Smooth muscle cell of the brain vasculature (primary cell): Measurements from ENCODE around the gene SLC35F3.
A peak's percentile ranks its signal among the peaks of the same experiment; 100 is the strongest.
"Not testable (repeated sequence)": the region's sequence is repeated elsewhere in the genome, so short reads cannot be mapped to it uniquely, and the experiment has no call there.

ENCODE experiments used
- DNase-seq: peaks from one replicate; pipeline ENCODE4 v3.0.0-alpha.2; 2012; ENCODE audit warnings: low read depth, low spot score

The SLC35F3 gene

GRCh38 chr1:234141006-234141405, 236.5 kb downstream of the SLC35F3 start:
- DNase-seq: no peak

- DNase-seq: no peak
Measured at GRCh38 chr1:234143681-234144080, 239.2 kb downstream of the SLC35F3 start.

GRCh38 chr1:234144901-234145300, 240.4 kb downstream of the SLC35F3 start:
- DNase-seq: no peak

- DNase-seq: no peak
Measured at GRCh38 chr1:234148350-234148749, 243.9 kb downstream of the SLC35F3 start.

- DNase-seq: no peak
Measured at GRCh38 chr1:234148816-234149215, 244.3 kb downstream of the SLC35F3 start.

- DNase-seq: no peak
Measured at GRCh38 chr1:234149217-234149616, 244.7 kb downstream of the SLC35F3 start.

- DNase-seq: no peak
Measured at GRCh38 chr1:234150892-234151291, 246.4 kb downstream of the SLC35F3 start.

GRCh38 chr1:234152344-234152743, 247.9 kb downstream of the SLC35F3 start:
- DNase-seq: not testable (repeated sequence)

- peak; percentile 23 for DNase-seq
Measured at GRCh38 chr1:234154320-234155251, 250.1 kb downstream of the SLC35F3 start.

GRCh38 chr1:234162661-234163060, 258.2 kb downstream of the SLC35F3 start:
- DNase-seq: no peak

GRCh38 chr1:234163267-234163919, 258.9 kb downstream of the SLC35F3 start:
- DNase-seq: no peak

- DNase-seq: no peak
Measured at GRCh38 chr1:234164098-234164709, 259.7 kb downstream of the SLC35F3 start.

GRCh38 chr1:234168061-234168724, 263.7 kb downstream of the SLC35F3 start:
- DNase-seq: no peak

GRCh38 chr1:234169161-234169849, 264.8 kb downstream of the SLC35F3 start:
- DNase-seq: no peak

- DNase-seq: no peak
Measured at GRCh38 chr1:234170067-234170466, 265.6 kb downstream of the SLC35F3 start.

GRCh38 chr1:234170622-234171021, 266.1 kb downstream of the SLC35F3 start:
- no peak for DNase-seq

- DNase-seq: no peak
Measured at GRCh38 chr1:234173968-234174367, 269.5 kb downstream of the SLC35F3 start.

GRCh38 chr1:234175363-234175762, 270.9 kb downstream of the SLC35F3 start:
- no peak for DNase-seq

GRCh38 chr1:234176000-234176399, 271.5 kb downstream of the SLC35F3 start:
- no peak for DNase-seq

- DNase-seq: not testable (repeated sequence)
Measured at GRCh38 chr1:234176847-234177246, 272.4 kb downstream of the SLC35F3 start.

- DNase-seq: no peak
Measured at GRCh38 chr1:234185438-234185837, 281.0 kb downstream of the SLC35F3 start.
